ENCODE results near the gene EEPD1.

The EEPD1 gene

GRCh38 chr7:36280840-36281812, 128.1 kb downstream of the EEPD1 start:
- DNase-seq (ENCODE audit: low spot score) = peak; percentile 88

DNA sequence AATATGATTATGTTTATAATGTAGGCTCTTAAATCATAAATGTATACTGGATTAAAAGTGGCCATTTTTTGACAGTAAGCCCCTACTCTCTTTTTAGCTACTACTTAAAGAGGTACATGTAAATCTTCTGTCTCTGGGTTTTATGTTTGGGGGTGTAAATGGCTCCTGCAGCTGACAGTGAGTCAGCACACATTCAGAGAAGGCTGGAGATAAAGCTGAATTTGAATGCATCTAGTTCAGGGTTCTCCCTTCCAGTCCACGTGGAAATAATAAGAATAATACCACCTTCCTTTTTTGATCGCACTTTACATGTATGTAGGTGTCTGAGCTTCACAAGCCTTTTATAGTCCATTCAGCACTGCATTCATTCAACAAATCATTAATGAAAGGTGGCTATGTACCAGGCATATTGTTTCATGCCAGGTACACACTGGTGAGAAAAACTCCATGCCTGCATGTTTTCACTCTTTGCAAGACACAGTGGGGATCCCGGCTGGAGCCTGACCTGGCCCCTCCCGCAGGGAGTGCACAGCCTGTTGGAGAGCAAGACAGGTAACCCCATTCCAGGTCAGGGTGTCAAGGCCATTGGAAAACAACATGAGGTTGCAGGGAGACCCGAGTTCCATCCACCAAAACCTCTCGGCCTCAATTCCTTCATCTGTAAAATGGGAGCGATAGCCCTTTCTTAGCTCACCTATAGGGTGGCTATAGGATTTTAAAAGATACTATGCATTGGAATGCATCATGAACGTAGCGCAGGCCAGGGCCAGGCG, 129.1 kb downstream of the EEPD1 start:
- peak; percentile 74 for DNase-seq (ENCODE audit: low spot score)

- DNase-seq (ENCODE audit: low spot score) = no peak
Observed at GRCh38 chr7:36283181-36283580, 130.1 kb downstream of the EEPD1 start.

GRCh38 chr7:36283711-36284130, 130.7 kb downstream of the EEPD1 start:
- no peak for DNase-seq (ENCODE audit: low spot score)

DNA sequence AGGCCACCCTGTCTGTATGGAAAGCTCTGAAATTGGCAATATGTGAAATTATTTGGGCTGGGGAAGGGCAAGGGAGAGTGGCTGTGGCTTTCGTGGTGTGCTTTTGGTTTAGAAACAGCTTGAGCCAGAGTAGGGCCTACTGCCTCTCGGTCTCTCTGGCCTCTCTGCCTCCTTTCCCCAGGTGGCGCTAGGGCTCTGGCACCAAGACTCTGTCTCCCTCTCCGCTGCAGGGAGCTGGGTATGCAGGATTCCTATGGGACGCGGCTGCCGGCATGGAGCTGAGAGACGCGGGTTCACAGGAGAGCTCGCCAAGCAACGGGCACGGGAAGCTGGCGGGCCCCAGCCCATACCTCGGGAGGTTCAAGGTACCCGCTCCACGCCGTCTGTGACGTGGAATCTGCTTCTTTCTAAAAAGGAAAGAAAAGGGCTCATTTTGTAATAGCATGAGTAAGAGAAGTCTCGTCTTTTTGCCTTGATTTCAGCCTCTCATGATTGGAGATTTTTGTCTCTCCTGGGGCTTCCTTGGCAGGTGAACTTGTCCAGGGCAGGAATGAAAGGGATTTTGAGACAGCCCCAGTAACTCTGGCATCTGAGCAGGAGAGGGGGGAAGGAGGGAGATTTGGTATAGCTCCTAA, 131.5 kb downstream of the EEPD1 start:
- no peak for DNase-seq (ENCODE audit: low spot score)

DNA sequence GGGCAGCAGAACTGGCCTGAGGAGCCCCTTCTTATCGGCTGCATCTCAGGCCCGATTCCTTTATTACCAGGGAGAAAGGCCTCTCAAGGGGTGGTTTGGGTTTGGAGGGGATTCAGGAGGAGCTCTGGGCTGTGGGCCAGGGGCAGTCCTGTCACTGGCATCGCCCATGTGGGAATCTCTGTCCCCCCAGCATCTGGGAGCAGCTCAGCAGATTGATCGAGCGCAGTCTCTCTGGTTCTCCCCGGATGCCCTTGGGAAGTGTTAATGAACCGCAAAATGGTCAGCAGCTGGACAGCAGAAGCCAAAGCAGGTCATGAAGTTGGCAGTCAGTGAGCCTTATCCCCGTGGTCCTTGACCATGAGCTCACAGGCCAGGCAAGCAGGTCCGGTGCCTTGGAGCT, 132.2 kb downstream of the EEPD1 start:
- DNase-seq (ENCODE audit: low spot score) = no peak

- DNase-seq (ENCODE audit: low spot score) = no peak
Observed at GRCh38 chr7:36286226-36286625, 133.2 kb downstream of the EEPD1 start.

DNA sequence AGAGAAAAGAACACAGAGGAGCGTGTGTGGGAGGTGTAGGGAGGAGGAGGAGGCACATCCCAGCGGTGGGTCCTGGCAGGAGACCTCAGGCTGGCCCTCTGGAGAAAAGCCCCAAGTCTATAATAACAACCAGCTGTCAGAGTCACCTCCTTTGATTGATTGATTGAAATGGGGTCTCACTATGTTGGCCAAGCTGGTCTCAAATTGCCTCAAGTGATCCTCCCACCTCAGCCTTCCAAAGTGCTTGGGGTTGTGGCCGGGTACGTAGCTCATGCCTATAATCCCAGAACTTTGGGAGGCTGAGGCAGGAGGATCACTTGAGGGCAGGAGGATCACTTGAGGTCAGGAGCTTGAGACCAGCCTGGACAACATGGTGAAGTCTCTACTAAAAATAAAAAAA, 133.6 kb downstream of the EEPD1 start:
- no peak for DNase-seq (ENCODE audit: low spot score)

GRCh38 chr7:36287371-36288241, 134.6 kb downstream of the EEPD1 start:
- no peak for DNase-seq (ENCODE audit: low spot score)

DNA sequence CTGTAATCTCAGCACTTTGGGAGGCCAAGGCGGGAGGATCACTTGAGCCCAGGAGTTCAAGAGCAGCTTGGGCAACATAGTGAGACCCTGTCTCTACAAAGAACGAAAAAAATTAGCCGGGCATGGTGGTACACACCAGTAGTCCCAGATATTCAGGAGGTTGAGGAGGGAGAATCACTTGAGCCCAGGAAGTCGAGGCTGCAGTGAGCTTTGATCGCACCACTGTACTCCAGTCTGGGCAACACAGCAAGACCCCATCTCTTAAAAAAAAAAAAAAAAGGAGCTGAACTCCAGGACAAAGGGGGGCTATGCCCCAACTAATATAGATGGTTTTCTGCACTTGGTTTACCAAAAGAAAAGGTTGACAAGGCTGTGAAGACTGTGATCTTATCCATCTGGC, 135.4 kb downstream of the EEPD1 start:
- DNase-seq (ENCODE audit: low spot score) = no peak

GRCh38 chr7:36289833-36290661, 137.0 kb downstream of the EEPD1 start:
- DNase-seq (ENCODE audit: low spot score) = no peak

- DNase-seq (ENCODE audit: low spot score) = peak; percentile 82
Observed at GRCh38 chr7:36291387-36292316, 138.6 kb downstream of the EEPD1 start.

GRCh38 chr7:36295090-36295489, 142.0 kb downstream of the EEPD1 start:
- no peak for DNase-seq (ENCODE audit: low spot score)

DNA sequence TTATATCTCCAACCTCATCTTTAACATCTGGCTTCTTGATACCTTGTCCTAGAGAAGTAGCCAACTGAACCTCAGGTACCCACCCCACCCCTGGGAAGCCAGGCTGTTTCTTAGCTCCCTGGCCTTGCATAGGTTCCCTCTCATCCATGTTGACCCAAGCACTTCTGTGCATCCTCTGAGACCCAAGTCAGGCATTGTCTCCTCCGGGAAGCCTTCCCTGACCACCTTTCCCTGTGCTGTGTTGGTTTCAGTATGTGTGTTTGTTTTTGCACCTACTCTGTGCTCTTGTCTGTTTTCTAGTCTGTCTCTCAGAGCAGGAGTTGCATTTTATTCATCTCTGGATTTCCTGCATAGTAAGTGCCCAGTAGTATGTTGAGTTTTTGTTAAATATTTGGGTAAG, 143.2 kb downstream of the EEPD1 start:
- no peak for DNase-seq (ENCODE audit: low spot score)

DNA sequence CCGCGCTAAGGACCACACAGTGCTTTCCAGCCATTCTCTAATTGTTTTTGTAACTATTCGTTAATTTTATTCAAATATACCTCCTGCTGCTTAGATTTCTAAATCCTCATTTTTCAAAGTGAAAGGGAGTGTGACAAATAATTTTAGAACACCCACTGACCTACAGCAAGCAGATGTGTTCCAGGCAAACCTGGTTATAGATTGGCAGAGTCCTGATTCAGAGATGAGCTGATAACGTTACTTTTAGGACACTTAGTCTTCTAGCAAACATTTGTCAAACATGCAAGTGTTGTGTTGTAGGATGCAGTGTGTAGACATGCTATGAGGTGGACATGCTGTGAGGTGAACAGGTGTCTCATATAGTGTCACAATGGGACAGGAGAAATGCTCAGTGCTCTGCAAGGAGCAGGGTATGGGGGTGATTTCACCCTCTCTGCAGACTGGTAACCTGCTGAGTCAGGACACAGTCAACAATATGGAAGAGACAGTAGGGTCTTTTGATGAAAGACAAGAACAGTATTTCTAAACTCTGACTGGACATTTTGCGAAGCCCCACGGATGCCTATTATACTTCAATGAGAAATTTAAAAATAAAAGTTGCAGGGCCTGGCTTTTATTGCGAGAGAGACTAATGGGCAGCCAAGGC, 144.4 kb downstream of the EEPD1 start:
- no peak for DNase-seq (ENCODE audit: low spot score)

DNA sequence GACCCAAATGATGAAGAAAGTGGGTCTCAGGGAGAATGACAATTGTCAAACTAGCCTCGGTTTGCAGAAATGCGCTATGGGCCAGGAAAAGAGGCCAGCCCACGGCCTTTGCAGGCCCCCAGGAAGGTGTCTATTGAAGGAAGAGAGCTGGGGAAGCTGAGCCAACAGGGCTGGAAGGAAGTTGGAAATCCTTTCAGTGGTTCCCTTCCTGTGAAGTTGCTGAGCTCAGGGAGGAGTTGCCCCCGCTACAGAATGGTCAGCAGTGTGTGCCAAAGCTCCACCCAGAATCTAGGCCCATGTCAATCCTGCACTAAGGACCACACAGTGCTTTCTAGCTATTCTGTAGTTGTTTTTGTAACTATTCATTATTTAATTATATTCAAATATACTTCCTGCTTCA, 145.1 kb downstream of the EEPD1 start:
- DNase-seq (ENCODE audit: low spot score) = no peak

- DNase-seq (ENCODE audit: low spot score) = no peak
Observed at GRCh38 chr7:36299223-36299774, 146.2 kb downstream of the EEPD1 start.

- no peak for DNase-seq (ENCODE audit: low spot score)
Observed at GRCh38 chr7:36299823-36300341, 146.8 kb downstream of the EEPD1 start.
